GM10266 (cell line): ENCODE data around the gene SGCD.

Experiments used
- DNase-seq: peaks from one replicate; pipeline ENCODE4 v3.0.0; 2012; ENCODE audit errors: extremely low spot score
- TF ChIP-seq, protein P1 (sequence below): IDR thresholded peaks from 2 replicates; pipeline ENCODE4 v1.5.1; 2012; ENCODE audit warnings: mild to moderate bottlenecking, low read depth; ENCODE audit not compliant: control insufficient read depth, insufficient read depth; ENCODE audit errors: missing control alignments

SGCD gene

DNA sequence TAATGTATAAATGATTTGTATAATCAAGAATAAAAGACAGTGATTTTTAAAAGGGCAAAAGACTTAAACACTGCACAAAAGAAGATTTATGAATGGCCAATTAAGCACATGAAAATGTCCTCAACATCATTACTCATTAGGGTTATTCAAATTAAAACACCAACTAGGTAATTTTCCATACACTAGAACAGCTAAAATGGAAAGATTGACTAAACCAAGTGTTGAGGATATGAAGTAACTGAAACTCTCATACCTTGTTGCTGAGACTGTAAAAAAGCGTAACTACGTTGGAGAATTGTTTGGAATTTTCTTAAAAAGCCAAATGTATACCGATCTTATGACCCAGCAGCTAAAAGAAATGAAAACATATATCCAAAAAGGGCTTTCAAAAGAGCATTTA, 144.9 kb downstream of the SGCD start:
- no peak for DNase-seq
- TF ChIP-seq, protein P1, sequence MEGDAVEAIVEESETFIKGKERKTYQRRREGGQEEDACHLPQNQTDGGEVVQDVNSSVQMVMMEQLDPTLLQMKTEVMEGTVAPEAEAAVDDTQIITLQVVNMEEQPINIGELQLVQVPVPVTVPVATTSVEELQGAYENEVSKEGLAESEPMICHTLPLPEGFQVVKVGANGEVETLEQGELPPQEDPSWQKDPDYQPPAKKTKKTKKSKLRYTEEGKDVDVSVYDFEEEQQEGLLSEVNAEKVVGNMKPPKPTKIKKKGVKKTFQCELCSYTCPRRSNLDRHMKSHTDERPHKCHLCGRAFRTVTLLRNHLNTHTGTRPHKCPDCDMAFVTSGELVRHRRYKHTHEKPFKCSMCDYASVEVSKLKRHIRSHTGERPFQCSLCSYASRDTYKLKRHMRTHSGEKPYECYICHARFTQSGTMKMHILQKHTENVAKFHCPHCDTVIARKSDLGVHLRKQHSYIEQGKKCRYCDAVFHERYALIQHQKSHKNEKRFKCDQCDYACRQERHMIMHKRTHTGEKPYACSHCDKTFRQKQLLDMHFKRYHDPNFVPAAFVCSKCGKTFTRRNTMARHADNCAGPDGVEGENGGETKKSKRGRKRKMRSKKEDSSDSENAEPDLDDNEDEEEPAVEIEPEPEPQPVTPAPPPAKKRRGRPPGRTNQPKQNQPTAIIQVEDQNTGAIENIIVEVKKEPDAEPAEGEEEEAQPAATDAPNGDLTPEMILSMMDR: no peak

DNA sequence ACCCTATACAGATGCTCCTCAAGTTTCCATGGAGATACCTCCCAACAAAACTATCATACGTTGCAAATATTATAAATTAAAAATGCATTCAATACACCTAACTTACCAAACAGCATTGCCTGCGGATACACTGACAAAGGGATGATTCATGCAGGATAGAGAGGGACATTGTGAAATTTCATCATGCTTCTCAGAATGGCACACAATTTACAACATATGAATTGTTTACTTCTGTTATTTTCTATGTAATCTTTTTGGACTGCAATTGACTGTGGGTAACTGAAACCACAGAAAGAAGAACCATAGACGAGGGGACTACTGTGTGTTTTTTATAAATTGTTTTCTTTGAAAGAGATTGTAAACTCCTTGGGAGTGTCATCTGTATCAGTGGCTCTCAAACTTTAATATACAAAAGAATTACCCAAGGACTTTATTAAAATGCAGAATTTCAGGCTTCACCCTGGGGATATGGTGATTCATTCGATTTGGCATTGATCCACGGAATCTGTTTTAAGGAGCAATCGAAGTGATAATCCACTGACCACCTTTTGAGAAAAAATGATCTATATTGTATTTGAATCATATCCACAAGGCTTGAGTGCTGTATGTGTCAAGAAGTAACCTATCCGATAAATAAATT, 146.4 kb downstream of the SGCD start:
- TF ChIP-seq, protein P1: no peak
- DNase-seq: no peak

DNA sequence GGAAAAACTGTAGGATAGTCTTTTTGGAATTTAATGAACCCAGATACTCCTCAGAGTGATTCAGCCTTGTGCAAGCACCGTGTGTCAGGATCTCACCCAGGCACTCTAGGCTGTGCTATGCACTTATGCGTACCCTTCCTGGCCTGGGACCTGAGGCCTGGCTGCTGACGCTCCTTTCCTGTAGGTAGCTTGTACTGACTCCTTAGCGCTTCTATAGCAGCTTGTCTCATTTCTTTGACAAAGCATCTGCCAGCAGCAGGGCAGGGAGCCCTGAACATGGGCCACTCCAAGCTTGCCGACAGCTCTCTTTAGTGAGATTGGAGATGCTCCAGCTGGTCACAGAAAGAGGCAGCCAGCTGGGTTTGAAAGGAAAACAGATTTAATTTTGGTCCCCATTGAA, 147.3 kb downstream of the SGCD start:
- TF ChIP-seq, protein P1: no peak
- DNase-seq: no peak

DNA sequence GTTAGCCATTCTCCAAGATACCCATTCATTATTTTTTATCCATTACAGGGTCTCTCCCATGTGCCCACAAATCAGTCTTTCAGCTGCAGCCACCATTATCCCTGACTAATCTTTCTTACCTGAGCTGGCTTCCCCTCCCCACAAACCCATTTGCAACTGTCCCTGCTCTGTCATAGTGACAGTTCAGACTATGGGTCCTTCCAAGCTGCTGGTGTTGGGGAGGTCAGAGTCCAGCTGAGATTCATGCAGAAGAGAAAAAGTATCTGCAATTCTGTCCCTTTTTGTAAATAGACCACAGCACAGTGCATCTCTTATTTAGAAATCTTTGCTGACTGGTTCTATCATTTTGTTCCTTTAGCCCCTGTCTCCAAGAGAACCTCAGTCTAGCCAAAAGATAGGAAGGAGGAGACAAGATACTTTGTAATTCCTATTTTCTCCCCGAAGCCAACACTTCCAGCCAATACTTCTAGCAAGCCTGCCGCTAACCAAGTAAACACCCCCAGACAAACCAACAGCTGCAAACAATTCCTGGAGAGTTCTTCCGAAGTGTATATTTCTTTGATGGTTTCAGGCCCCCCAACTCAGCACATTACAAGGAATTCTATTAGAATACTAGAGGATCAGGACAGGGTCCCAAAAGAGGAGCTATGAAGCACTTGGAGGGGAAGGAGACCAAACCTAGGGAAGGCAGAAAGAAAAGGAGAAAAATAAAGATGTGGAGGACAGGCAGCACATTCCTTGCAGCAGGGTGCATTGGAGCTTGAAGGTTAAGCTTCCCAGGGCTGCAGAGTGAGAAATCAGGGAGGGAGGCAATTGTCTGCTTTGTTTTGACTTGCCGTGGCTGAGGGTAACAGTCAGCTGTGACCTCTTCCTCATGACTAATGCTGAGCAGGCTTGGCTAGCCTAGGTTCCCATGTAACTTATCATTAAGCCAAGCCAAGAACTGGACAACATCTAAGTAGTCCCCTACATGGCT, 148.5 kb downstream of the SGCD start:
- no peak for DNase-seq
- TF ChIP-seq, protein P1: no peak

DNA sequence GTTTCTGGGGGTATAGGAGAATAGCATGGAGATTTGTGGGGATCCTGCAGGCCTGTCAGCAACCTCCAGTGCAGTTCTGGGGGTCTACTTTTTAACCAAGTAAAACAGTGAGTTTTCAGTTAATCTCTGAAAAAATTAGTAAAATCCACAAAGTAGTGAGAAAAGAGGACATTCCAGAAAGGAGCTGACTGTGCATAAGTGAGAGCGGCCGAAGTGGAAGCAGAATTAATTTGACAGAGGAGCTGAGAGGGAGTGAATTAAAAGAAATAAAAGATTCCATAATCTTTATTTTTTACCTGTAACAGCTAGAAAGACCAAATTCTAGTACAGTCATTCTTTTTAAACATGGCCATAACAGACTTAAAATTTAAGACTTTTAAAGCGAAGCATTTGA, 149.2 kb downstream of the SGCD start:
- TF ChIP-seq, protein P1: no peak
- no peak for DNase-seq

DNA sequence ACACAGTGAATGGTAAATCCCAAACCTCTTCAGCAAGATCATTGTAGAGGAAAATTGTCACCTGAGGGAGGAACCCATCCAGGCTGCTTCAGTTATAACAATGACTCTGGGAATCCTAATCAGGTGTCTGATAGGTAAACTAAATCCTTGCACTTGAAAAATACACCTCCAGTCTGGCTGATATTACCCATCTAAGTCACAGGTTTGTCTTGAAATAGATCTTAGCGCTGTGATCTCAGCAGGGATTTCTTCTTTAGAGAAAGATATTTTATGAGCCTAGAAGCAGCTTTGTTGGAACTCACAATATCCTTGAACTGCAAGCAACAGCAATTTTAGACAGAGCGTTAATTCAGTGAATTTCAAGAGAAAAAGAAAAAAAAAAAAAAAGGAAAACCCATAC, 149.7 kb downstream of the SGCD start:
- TF ChIP-seq, protein P1: no peak
- DNase-seq: no peak

DNA sequence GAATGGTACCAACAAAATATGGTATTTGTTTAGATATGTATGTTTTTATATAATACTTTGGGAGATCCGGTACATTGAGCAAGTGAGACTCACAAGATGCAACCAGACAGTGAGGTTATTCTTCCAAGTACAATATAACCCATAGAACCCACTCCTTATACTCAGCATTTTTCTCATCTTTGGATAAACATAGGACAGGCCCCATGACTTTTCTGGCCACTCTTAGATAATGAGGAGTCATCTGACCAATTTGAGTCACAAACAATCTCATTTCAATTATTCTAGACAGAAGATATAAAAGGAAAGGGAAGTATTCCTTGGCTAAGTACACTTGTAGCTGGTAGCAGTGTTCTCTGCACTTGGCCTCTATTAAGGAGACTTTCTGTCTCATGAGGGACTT, 150.2 kb downstream of the SGCD start:
- DNase-seq: no peak
- TF ChIP-seq, protein P1: no peak
